ENCODE results near the gene CLK2. TPM values are rescaled to one million over a fixed set of nuclear protein-coding genes. Genes with fewer than 3 reads are reported as not detected.
"Not testable (repeated sequence)": the region's sequence is repeated elsewhere in the genome, so short reads cannot be mapped to it uniquely, and the experiment has no call there.

Gene CLK2
- polyA plus RNA-seq, 1 donor from 2014 or later: 44.4 TPM

GRCh38 chr1:155232001-155232978 lies 41.0 kb downstream of the CLK2 start:
- H3K27me3 ChIP-seq (ENCODE audit: insufficient read depth, low read depth, low read length); H3F3A ChIP-seq (ENCODE audit: insufficient read depth, low read length, poor library complexity, severe bottlenecking); H3K79me2 ChIP-seq (replicated peaks; ENCODE audit: insufficient read depth, low read length); H3K9me3 ChIP-seq (ENCODE audit: low read length); H3K9ac ChIP-seq (ENCODE audit: low read length); H3K4me3 ChIP-seq (ENCODE audit: low read length); H3K36me3 ChIP-seq (ENCODE audit: insufficient read depth, low read length); H3K27ac ChIP-seq (ENCODE audit: low read length); H2AFZ ChIP-seq (ENCODE audit: low read depth, low read length); H3K4me2 ChIP-seq (ENCODE audit: low read length); H3K9me2 ChIP-seq (ENCODE audit: insufficient read depth, low read length); H4K20me1 ChIP-seq (ENCODE audit: insufficient read depth): not testable (repeated sequence)

GRCh38 chr1:155231302-155231701 lies 42.0 kb downstream of the CLK2 start:
- not testable (repeated sequence) for H3K27me3 ChIP-seq (ENCODE audit: insufficient read depth, low read depth, low read length); H3K4me3 ChIP-seq (ENCODE audit: low read length); H4K20me1 ChIP-seq (ENCODE audit: insufficient read depth); H3K36me3 ChIP-seq (ENCODE audit: insufficient read depth, low read length); H3K9ac ChIP-seq (ENCODE audit: low read length); H3F3A ChIP-seq (ENCODE audit: insufficient read depth, low read length, poor library complexity, severe bottlenecking); H3K9me3 ChIP-seq (ENCODE audit: low read length); H3K79me2 ChIP-seq (replicated peaks; ENCODE audit: insufficient read depth, low read length); H2AFZ ChIP-seq (ENCODE audit: low read depth, low read length); H3K27ac ChIP-seq (ENCODE audit: low read length); H3K4me2 ChIP-seq (ENCODE audit: low read length); H3K9me2 ChIP-seq (ENCODE audit: insufficient read depth, low read length)

GRCh38 chr1:155228096-155228427 lies 45.2 kb downstream of the CLK2 start:
- Histone ChIP-seq H3F3A (ENCODE audit: insufficient read depth, low read length, poor library complexity, severe bottlenecking) (peaks cover 6% of the 10 kb centered on the region), H3K9me2 (ENCODE audit: insufficient read depth, low read length) (no peaks in the 10 kb centered on the region), H3K9ac (ENCODE audit: low read length) (peak overlapping the region; percentile 88), H3K27me3 (ENCODE audit: insufficient read depth, low read depth, low read length) (no peaks in the 10 kb centered on the region), H4K20me1 (ENCODE audit: insufficient read depth) (no peaks in the 10 kb centered on the region), H2AFZ (ENCODE audit: low read depth, low read length) (peak overlapping the region; percentile 95), H3K4me2 (ENCODE audit: low read length) (peak overlapping the region; percentile 74), H3K36me3 (ENCODE audit: insufficient read depth, low read length) (no peaks in the 10 kb centered on the region), H3K79me2 (replicated peaks; ENCODE audit: insufficient read depth, low read length) (peaks cover 11% of the 10 kb centered on the region), H3K9me3 (ENCODE audit: low read length) (no peaks in the 10 kb centered on the region), H3K4me3 (ENCODE audit: low read length) (peak overlapping the region; percentile 92), H3K27ac (ENCODE audit: low read length) (peak overlapping the region; percentile 97)
- TF ChIP-seq RAD21 (conservative IDR thresholded peaks at IDR 0.05) (no peak), SMC3 (conservative IDR thresholded peaks at IDR 0.05; ENCODE audit: poor library complexity) (no peak), CTCF (IDR thresholded peaks at IDR 0.05; ENCODE audit: poor library complexity, severe bottlenecking) (peak; percentile 2), REST (IDR thresholded peaks at IDR 0.05; ENCODE audit: borderline replicate concordance) (no peak), EP300 (conservative IDR thresholded peaks at IDR 0.05; ENCODE audit: poor library complexity, severe bottlenecking) (no peak), TAF1 (IDR thresholded peaks at IDR 0.05; ENCODE audit: low read depth) (no peak)
